B cell (primary cell): ENCODE results near the gene DECR2.

Source experiments
- CTCF ChIP-seq: fragments of 200-600 bp; IDR thresholded peaks from one replicate; pipeline ENCODE4 v1.8.0; 2022; ENCODE audit warnings: antibody characterized with exemption, mild to moderate bottlenecking
- EZH2 ChIP-seq: IDR thresholded peaks from 2 replicates; pipeline ENCODE4 v1.6.1; 2012; ENCODE audit warnings: borderline replicate concordance, low read depth, mild to moderate bottlenecking, moderate library complexity, low read length; ENCODE audit not compliant: insufficient read depth, poor library complexity, severe bottlenecking

DNA sequence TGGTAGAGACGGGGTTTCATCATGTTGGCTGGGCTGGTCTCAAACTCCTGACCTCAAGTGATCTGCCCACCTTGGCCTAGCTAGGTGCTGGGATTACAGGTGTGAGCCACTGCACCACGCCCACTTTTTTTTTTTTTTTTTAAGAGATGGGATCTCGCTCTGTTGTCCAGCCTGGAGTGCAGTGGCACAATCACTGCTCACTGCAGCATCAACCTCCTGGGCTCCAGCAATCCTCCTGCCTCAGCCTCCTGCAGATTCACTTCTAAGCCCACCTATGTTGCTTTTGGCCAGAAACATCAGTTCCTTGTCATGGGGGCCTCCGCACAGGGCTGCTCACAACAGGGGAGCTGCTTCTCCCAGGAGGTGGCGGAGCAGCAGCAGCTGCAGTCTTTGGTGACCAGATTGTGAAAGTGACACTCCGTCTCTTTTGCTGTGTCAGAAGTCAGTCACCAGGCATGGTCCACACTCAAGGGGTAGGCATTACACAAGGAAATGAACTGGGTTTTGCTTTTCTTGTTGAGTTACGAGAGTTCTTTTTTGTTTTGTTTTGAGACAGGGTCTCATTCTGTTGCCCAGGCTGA lies 9.1 kb upstream of the DECR2 start:
- TF ChIP-seq CTCF (no peak), EZH2 (no peak)
